Activated CD4-positive, alpha-beta T cell treated with anti-CD3 and anti-CD28 coated beads, Interleukin-2, Interleukin-4, amounts not matched to agents 100 ng/mL and 50 ng/mL, durations not matched to agents 16 hours and 8 hours (primary cell): ENCODE results near the gene ZNF684.
A peak's percentile ranks its signal among the peaks of the same experiment; 100 is the strongest.
"Not testable (repeated sequence)": the region's sequence is repeated elsewhere in the genome, so short reads cannot be mapped to it uniquely, and the experiment has no call there.

Source experiments
- DNase-seq: peaks from one replicate; pipeline ENCODE4 v3.0.0-alpha.2; 2020; ENCODE audit warnings: low spot score

Gene ZNF684

DNA sequence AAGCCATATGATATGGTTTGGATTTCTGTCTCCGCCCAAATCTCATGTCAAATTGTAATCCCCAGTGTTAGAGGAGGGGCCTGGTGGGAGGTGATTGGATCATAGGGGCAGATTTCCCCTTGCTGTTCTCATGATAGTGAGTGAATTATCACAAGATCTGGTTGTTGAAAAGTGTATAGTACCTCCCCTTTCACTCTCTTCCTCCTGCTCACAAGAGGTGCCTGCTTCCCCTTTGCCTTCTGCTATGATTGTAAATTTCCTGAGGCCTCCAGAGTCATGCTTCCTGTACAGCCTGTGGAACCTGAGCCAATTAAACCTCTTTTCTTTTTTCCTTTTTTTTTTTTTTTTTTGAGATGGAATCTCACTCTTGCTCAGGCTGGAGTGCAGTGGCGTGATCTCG lies 43.4 kb downstream of the ZNF684 start:
- DNase-seq, result not testable (repeated sequence)

GRCh38 chr1:40575336-40575735 lies 43.9 kb downstream of the ZNF684 start:
- no peak for DNase-seq

DNA sequence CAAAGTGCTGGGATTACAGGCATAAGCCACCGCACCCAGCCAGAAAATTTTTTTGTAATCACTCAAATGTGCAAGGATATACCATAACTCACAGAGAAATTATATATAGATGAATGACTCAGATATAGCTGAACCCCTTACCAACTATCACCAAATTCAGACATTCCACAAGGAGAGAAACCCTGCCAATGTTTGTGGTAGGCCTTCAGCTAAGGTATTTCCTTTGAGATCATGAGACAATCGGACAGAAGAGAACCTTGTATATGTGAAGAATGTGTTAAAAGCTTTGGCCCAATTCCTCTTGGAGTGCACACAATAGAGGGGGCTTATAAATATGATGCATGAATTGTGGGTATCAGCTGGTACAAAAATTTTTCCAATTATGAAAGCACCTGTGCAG lies 50.7 kb downstream of the ZNF684 start:
- no peak for DNase-seq

GRCh38 chr1:40583980-40584379 lies 52.5 kb downstream of the ZNF684 start:
- peak; percentile 7 for DNase-seq

- DNase-seq, result no peak
Measured at GRCh38 chr1:40588586-40588985, 57.1 kb downstream of the ZNF684 start.

GRCh38 chr1:40592107-40592803 lies 60.8 kb downstream of the ZNF684 start:
- DNase-seq, result peak; percentile 22

DNA sequence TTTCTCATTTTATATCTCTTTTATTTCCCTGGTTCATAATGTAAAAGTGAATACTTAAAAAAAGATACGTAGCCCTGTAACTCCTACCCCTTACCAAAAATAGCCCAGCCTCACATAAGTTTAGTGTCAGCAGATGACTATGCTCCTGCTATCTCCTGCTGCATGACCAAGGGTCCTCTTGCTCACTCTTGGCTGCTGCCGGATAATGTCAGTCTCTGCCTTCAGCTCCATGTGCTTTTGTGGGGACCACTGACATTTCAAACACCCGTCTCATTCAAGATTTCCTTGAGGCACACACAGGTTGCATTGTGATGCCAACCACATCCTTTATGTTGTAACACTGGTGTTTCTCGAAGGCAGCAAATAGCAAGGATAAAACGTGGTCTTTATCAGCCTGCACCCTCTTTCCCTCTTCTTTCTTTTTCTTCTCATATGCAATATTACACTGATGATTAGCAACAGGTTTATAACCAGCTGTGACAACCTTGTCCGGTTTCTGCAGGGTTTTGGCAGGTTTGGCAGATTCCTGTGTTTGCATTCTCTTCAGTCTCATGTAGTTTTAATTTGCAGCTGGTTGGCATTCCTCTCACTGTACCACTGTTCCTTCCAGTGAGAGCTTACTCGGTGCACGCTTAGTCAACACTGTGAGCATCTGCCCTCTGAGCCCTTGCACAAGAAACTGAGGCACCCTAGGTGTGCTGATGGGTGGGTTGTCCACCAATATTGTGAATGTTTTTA lies 62.2 kb downstream of the ZNF684 start:
- no peak for DNase-seq

GRCh38 chr1:40594187-40594531 lies 62.7 kb downstream of the ZNF684 start:
- DNase-seq, result no peak

GRCh38 chr1:40595623-40596022 lies 64.2 kb downstream of the ZNF684 start:
- no peak for DNase-seq
